Mucosa of rectum (tissue), 2 donors: ENCODE data around the gene KIF22.

Experiments used
- H3K27ac ChIP-seq, 2 donors: one replicate each; pipeline ENCODE4 v1.7.0; 2013; ENCODE audit warnings: inconsistent platforms in 2 of 2, low read depth in 2 of 2, low read length in 2 of 2
- H3K27me3 ChIP-seq, 2 donors: one replicate each; pipeline ENCODE4 v1.7.0; 2013; ENCODE audit warnings: low read length in 2 of 2; ENCODE audit not compliant: control insufficient read depth in 2 of 2, insufficient read depth in 2 of 2
- H3K36me3 ChIP-seq, 2 donors: one replicate each; pipeline ENCODE4 v1.7.0; 2013; ENCODE audit warnings: low read length in 2 of 2; ENCODE audit not compliant: control insufficient read depth in 2 of 2, insufficient read depth in 2 of 2
- H3K4me1 ChIP-seq, 2 donors: one replicate each; pipeline ENCODE4 v1.7.0; 2013; ENCODE audit warnings: low read length in 2 of 2, mild to moderate bottlenecking in 1 of 2; ENCODE audit not compliant: control insufficient read depth in 2 of 2, insufficient read depth in 2 of 2
- H3K4me3 ChIP-seq, 2 donors: one replicate each; pipeline ENCODE4 v1.7.0; 2013; ENCODE audit warnings: low read length in 2 of 2
- H3K9ac ChIP-seq, 2 donors: one replicate each; pipeline ENCODE4 v1.7.0; 2013; ENCODE audit warnings: low read length in 2 of 2, low read depth in 1 of 2, mild to moderate bottlenecking in 1 of 2
- H3K9me3 ChIP-seq, 2 donors: one replicate each; pipeline ENCODE4 v1.7.0; 2013; ENCODE audit warnings: low read length in 2 of 2; ENCODE audit not compliant: control insufficient read depth in 2 of 2
- donor health status: healthy.
- donor health status: Normal muscosa, but diverticular disease.

The KIF22 gene

DNA sequence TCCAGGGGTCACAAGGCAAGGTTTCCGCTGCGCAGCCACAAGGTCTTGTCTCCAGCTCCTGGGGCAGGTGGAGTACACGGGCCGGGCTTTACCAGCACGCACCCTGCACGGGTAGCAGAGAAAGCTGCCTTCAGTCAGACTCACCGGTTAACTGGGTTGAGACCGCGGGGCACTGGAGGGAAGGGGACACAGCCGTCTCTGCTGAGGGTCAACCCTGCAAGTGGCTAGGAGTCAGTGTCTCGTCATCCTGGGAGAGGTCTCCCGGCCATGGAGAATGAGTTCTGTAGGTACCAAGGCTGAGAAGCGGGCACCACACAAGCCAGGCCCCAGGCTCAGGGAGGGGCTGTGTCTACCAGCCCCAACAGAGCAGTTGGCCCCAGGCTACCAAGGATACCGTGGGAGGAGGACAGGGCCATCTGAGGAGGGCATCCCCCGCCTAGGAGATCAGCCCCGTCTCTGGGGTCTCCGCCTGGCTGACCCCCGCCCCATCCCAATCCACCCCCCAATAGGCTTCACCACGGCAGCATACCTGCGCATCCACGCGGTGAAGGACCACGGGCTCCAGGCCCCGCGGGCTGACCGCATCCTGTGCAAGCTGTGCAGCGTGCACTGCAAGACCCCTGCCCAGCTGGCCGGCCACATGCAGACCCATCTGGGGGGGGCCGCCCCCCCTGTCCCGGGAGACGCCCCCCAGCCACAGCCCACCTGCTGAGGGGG lies 18.6 kb downstream of the KIF22 start:
- H3K27me3 ChIP-seq: no peaks in the 10 kb centered on the region
- H3K9me3 ChIP-seq: no peaks in the 10 kb centered on the region
- no peak overlapping the region for H3K9ac ChIP-seq
- peak overlapping the region; percentile 69 to 82 for H3K4me3 ChIP-seq
- peaks cover 13 to 17% of the 10 kb centered on the region in 2 donors for H3K36me3 ChIP-seq
- peak overlapping the region in 1 of 2 donors; percentile 85 for H3K27ac ChIP-seq
- H3K4me1 ChIP-seq: peaks cover 55 to 56% of the 10 kb centered on the region in 2 donors

DNA sequence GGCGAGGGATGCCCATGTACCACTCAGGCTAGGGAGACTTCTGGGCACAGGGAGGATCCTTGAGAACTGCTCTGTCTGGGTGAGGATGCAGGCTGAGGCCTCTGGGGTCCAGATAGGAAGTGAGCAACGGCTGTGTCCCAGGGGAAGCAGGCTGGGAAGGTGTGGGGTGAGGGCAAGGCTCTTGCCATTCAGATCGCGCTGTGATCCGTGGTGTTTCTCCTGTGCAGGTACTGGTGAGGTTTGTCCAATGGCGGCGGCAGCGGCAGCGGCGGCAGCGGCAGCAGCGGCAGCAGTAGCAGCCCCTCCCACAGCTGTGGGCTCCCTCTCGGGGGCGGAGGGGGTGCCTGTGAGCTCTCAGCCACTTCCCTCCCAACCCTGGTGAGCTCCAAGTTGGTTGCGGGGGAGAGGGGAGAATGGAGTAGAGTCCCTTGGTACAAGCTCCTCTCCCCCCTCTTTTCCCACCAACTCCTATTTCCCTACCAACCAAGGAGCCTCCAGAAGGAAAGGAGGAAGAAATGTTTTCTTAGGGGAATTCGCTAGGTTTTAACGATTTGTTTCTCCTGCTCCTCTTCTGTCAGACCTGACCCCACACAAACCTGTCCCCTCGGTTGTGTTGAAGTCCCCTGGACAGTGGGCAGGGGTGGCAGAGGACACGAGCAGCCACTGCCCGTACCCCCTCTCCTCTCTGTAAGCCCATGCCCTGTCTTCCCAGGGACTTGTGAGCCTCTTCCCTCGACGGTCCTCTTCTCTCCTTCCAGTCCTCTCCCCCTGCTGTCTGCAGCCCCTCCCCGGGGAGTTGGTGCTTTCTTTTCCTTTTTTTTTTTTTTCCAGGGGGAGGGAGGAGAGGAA lies 19.5 kb downstream of the KIF22 start:
- Histone ChIP-seq H3K36me3 (peaks cover 13 to 17% of the 10 kb centered on the region in 2 donors), H3K9me3 (no peaks in the 10 kb centered on the region), H3K4me1 (peaks cover 52 to 55% of the 10 kb centered on the region in 2 donors), H3K27ac (peak overlapping the region; percentile 80 to 85), H3K9ac (no peak overlapping the region), H3K4me3 (no peak overlapping the region), H3K27me3 (no peaks in the 10 kb centered on the region)

DNA sequence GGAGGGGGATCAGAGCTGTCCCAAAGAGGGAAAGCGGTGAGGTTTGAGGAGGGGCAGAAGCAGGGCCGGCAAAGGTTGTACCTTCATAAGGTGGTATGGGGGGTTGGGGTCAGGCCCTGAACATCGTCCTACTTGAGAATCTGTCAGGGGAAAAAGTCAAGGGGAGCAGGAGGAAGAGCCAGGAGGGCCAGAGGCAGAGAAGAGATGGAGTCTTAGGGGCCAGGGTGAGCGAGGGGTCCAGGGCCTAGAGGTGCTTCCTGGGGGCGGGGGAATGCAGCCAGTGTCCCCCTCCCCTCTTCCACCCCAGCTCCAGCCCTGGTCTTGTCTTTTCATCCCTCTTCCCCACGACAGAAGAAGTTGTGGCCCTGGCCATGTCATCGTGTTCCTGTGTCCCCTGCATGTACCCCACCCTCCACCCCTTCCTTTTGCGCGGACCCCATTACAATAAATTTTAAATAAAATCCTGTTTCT lies 20.2 kb downstream of the KIF22 start:
- peaks cover 56 to 57% of the 10 kb centered on the region in 2 donors for H3K4me1 ChIP-seq
- peaks cover 13 to 17% of the 10 kb centered on the region in 2 donors for H3K36me3 ChIP-seq
- no peaks in the 10 kb centered on the region for H3K9me3 ChIP-seq
- no peak overlapping the region for H3K9ac ChIP-seq
- no peaks in the 10 kb centered on the region for H3K27me3 ChIP-seq
- H3K27ac ChIP-seq: peak overlapping the region; percentile 80 to 85
- H3K4me3 ChIP-seq: peak overlapping the region; percentile 24 to 70

DNA sequence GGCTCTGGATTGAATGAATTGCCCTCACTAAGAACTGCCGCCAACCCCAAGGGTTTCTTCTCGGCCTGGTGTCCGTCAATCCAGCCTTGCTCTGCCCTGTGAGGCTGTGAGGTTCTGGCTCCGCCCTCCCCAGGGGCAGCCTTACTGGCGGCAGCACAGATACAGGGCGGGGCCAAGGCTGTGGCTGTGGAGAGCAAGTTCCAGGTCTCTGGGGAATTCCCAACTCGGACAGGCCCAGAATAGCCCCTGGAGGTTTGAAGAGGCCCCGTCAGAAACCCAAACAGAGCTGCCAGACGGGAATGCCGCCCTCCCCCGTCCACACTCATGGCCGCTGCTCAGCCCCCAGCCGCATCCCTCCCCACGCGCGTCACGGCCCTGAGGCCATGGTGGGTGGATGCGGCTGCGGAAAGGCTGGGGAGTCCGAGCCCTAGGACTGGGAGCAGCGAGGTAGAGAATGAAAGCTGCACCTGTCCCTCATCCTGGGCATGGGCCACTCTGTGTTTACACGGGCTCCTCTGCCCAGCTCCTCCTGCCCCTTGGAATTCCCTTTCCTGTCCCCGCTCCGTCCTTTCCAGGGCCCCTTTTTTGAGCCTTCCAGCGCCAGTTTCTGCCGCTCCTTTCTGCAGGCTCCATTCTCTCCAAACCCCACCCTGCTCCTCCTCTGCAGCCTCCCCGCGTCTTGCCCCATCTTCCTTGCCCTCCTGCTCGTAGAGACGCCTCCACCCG lies 20.8 kb downstream of the KIF22 start:
- Histone ChIP-seq H3K4me1 (peaks cover 56 to 57% of the 10 kb centered on the region in 2 donors), H3K27me3 (no peaks in the 10 kb centered on the region), H3K27ac (peak overlapping the region; percentile 80 to 85), H3K9me3 (no peaks in the 10 kb centered on the region), H3K36me3 (peaks cover 13 to 17% of the 10 kb centered on the region in 2 donors), H3K9ac (peak overlapping the region; percentile 57 to 61), H3K4me3 (peak overlapping the region; percentile 65 to 70)

DNA sequence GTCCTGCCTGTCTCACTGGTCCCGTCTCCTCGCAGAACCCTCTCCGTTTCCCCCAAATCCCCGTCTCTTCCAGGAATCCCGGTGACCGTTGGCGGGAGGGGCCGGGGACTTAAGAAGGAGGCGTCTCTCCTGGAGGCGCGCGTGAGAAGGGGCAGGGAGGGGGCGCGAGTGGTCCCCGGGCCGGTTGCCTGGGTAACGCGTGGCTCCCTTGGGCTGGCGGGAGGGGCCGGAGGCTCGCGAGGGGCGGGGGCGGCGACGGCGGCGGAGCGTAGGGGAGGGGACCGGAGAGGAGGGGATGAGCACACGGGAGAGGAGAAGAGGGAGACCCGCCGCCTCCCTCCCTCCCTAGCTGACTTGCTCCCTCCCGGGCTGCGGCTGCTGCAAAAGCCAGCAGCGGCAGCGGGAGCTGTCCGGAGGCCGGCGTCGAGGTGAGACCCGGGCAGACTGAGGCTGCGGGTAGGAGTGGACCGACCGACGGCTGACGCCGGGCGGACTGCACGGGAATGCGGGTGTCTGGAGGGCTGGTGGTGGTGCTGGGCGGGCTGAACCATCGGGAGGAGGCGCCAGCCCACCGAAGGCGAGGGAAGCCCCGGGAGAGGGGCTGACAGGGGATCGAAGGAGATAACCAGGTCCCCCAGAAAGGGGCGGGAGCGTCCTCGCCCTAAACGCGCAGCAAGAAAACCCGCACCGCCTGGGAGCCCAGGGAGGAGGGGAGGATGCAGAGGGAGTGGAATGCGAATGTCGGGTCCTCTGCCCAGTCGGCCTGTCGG lies 21.5 kb downstream of the KIF22 start, which contains the start of gene PRRT2:
Gene PRRT2 (plus strand): TSS at position 298 of the 770 bp plus-strand sequence. CDS start 862 bp downstream, outside the sequence.
- H3K9me3 ChIP-seq: no peaks in the 10 kb centered on the region
- peaks cover 60 to 62% of the 10 kb centered on the region in 2 donors for H3K4me1 ChIP-seq
- H3K27ac ChIP-seq: peak within 1 kb of the TSS; percentile 80 to 85
- no peaks in the 10 kb centered on the region for H3K27me3 ChIP-seq
- peak within 1 kb of the TSS; percentile 57 to 61 for H3K9ac ChIP-seq
- H3K36me3 ChIP-seq: peaks cover 13 to 17% of the 10 kb centered on the region in 2 donors
- peak within 1 kb of the TSS; percentile 65 to 70 for H3K4me3 ChIP-seq

DNA sequence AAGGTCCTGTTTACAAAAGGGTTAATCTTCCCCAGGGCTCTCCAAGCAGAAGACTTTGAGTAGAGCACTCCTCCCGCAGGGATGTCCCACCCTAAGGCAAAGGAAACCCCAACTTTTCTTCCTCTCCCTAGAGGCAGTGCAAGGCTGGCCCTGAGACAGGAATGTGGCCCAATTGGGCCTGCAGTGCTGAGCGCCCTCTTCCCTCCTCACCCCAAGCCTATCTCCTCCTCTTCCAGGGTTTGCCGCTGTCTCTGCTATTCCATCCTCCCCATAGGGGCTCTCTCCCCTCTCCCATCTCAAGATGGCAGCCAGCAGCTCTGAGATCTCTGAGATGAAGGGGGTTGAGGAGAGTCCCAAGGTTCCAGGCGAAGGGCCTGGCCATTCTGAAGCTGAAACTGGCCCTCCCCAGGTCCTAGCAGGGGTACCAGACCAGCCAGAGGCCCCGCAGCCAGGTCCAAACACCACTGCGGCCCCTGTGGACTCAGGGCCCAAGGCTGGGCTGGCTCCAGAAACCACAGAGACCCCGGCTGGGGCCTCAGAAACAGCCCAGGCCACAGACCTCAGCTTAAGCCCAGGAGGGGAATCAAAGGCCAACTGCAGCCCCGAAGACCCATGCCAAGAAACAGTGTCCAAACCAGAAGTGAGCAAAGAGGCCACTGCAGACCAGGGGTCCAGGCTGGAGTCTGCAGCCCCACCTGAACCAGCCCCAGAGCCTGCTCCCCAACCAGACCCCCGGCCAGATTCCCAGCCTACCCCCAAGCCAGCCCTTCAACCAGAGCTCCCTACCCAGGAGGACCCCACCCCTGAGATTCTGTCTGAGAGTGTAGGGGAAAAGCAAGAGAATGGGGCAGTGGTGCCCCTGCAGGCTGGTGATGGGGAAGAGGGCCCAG lies 22.4 kb downstream of the KIF22 start:
- H3K9me3 ChIP-seq: no peaks in the 10 kb centered on the region
- H3K27me3 ChIP-seq: no peaks in the 10 kb centered on the region
- peak overlapping the region in 1 of 2 donors; percentile 85 for H3K27ac ChIP-seq
- H3K4me1 ChIP-seq: peaks cover 59 to 65% of the 10 kb centered on the region in 2 donors
- peak overlapping the region; percentile 60 to 65 for H3K4me3 ChIP-seq
- peak overlapping the region in 1 of 2 donors; percentile 47 for H3K9ac ChIP-seq
- peaks cover 14 to 17% of the 10 kb centered on the region in 2 donors for H3K36me3 ChIP-seq

DNA sequence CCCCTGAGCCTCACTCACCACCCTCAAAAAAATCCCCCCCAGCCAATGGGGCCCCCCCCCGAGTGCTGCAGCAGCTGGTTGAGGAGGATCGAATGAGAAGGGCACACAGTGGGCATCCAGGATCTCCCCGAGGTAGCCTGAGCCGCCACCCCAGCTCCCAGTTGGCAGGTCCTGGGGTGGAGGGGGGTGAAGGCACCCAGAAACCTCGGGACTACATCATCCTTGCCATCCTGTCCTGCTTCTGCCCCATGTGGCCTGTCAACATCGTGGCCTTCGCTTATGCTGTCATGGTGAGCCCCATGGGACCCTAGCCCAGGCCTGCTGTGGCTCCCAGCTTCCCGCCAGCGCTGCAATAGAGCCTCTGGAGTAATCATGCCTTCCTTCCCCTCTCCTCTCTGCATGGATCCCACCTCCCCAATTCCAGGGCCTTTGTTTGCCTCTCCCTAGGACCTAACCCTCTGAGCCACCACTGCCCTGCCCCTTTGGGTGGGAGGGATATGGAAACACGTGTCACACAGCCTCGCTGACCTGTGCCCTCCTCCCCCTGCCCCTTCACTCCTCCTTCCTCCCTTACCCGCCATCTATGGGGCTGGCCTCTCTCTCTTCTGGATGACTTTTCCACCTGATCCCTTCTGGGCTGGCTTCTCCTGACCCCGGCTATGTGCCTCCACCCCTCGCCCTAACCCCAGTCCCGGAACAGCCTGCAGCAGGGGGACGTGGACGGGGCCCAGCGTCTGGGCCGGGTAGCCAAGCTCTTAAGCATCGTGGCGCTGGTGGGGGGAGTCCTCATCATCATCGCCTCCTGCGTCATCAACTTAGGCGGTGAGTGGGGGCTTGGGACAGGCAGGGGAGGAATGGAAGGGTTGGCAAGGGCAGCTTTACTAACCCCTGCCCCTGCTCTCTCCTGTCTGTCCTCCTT lies 23.4 kb downstream of the KIF22 start:
- no peaks in the 10 kb centered on the region for H3K9me3 ChIP-seq
- H3K4me3 ChIP-seq: no peak overlapping the region
- H3K27ac ChIP-seq: no peak overlapping the region
- H3K36me3 ChIP-seq: peaks cover 12 to 15% of the 10 kb centered on the region in 2 donors
- no peak overlapping the region for H3K9ac ChIP-seq
- H3K27me3 ChIP-seq: no peaks in the 10 kb centered on the region
- H3K4me1 ChIP-seq: peaks cover 54 to 66% of the 10 kb centered on the region in 2 donors

DNA sequence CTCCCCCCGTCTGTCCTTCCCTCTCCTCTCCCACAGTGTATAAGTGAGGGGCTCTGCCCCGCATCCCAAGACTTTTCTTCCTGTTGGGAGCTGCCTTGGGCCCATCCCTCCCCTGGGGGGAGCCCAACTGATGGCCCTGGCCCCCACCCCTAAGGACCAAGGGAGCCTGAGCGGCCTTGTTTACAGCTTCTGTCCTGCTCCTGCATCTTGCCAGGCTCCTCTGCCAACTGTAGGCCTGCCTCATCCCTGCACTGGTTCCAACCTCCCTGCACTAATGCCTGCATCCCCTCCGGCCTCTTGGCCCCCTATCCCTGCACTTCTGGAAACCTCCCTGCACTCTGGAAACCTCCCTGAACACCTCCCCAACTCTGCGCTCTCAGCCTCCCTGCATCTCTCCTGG lies 24.0 kb downstream of the KIF22 start:
- Histone ChIP-seq H3K4me1 (peaks cover 55 to 64% of the 10 kb centered on the region in 2 donors), H3K27me3 (no peaks in the 10 kb centered on the region), H3K27ac (no peak overlapping the region), H3K4me3 (peak overlapping the region in 1 of 2 donors; percentile 88), H3K9me3 (no peaks in the 10 kb centered on the region), H3K36me3 (peaks cover 6 to 13% of the 10 kb centered on the region in 2 donors), H3K9ac (peak overlapping the region in 1 of 2 donors; percentile 74)
